Measurements from ENCODE around the gene IRS2. TPM values are rescaled to one million over a fixed set of nuclear protein-coding genes. Genes with fewer than 3 reads are reported as not detected.

The IRS2 gene
- total and polyA plus RNA-seq, 2 of the 8 experiments (the other 6 are each of a cell fraction or from before 2014, with no cell fraction given) = 2.6 to 17.0 TPM

DNA sequence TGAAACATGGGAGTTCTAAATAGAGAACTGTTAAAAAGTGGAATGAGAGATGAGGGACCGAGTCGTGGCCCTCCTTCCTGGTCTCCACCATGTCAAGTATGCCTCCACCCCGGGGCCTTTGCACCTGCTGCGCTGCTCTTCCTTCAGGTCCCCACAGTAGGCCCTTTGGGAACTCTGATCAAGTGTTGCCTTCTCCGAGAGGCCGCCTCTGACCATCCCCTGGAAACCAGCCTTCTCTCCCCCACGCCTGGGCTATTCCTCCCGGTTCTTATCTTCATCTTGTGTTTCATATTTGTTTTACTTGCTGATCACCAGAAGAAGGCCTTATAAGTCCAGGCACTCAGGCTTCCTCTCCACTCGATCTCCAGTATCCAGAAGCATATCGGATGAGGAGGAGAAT, 40.0 kb downstream of the IRS2 start:
- H3K4me2 ChIP-seq (ENCODE audit: insufficient read depth in 1 of 2, low read depth in 2 of 2, low read length in 2 of 2) = no peak overlapping the region
- H3K4ac ChIP-seq (replicated peaks; ENCODE audit: insufficient read length, low read depth, low read length) = no peak overlapping the region
- H4K20me1 ChIP-seq (replicated peaks in 1 of 2; ENCODE audit: control insufficient read depth in 1 of 2, insufficient read depth in 2 of 2, low read length in 2 of 2) = no peaks in the 10 kb centered on the region
- ChIA-PET POLR2A (ENCODE audit: partially characterized antibody) (no interaction called here), CTCF (ENCODE audit: partially characterized antibody) (interaction anchor here (0.8 to 1.2 kb wide), 3 partner anchors 12 to 831 kb away, joined by 3 to 4 read pairs (median 4); no protein-coding TSS in a partner anchor)
- no peak overlapping the region for H3K9ac ChIP-seq (replicated peaks in 1 of 4; ENCODE audit: extremely low read depth in 1 of 4, low read depth in 3 of 4, low read length in 3 of 4)
- WGBS, 2 experiments (ENCODE audit: extremely low coverage in 1 of 2, insufficient coverage in 1 of 2, insufficient read length in 1 of 2, insufficient replicate concordance in 2 of 2, low coverage in 1 of 2, low lambda C conversion rate in 2 of 2, missing lambda C conversion rate in 1 of 2) = 93% methylated on average over 10 of the region's 10 CpGs; no CpG with 5 or more reads in 1 of the 2 experiments
- no peak overlapping the region for H2AK5ac ChIP-seq (ENCODE audit: low read depth, low read length)
- H2BK20ac ChIP-seq (ENCODE audit: low read length) = no peak overlapping the region
- no peak overlapping the region for H2BK15ac ChIP-seq (ENCODE audit: low read length)
- DNase-seq (ENCODE audit: low read depth in 1 of 2, low spot score in 2 of 2) = no peak
- H3K23me2 ChIP-seq (ENCODE audit: low read depth, low read length) = no peaks in the 10 kb centered on the region; the same call in 1 of the 2 replicates
- H2AFZ ChIP-seq (ENCODE audit: low read length) = no peak overlapping the region
- H3K9me3 ChIP-seq (ENCODE audit: insufficient read depth in 2 of 2, low read depth in 1 of 2, low read length in 1 of 2) = no peaks in the 10 kb centered on the region
- TF ChIP-seq BCL11A (IDR thresholded peaks at IDR 0.05; ENCODE audit: low read depth in 2 of 2, low read length in 2 of 2) (no peak), CEBPB (IDR thresholded peaks at IDR 0.05; ENCODE audit: low read depth, low read length) (no peak), EP300 (IDR thresholded peaks at IDR 0.05; ENCODE audit: borderline replicate concordance in 1 of 2, low read depth in 2 of 2, low read length in 2 of 2) (no peak), POLR2AphosphoS5 (IDR thresholded peaks at IDR 0.05; ENCODE audit: low read depth, low read length) (no peak), FOSL1 (IDR thresholded peaks at IDR 0.05; ENCODE audit: insufficient read depth, low read depth, low read length) (no peak)
- H4K5ac ChIP-seq (ENCODE audit: insufficient read length, low read depth, low read length) = no peak overlapping the region
- H4K91ac ChIP-seq (replicated peaks; ENCODE audit: insufficient read length, low read length) = no peak overlapping the region
- H3K56ac ChIP-seq (replicated peaks; ENCODE audit: insufficient read length, low read depth, low read length) = no peak overlapping the region
- H3K4me3 ChIP-seq (ENCODE audit: extremely low read depth in 1 of 4, insufficient read depth in 2 of 4, low read depth in 3 of 4, low read length in 4 of 4) = no peak overlapping the region
- no peak overlapping the region for H2BK120ac ChIP-seq (replicated peaks; ENCODE audit: low read depth, low read length)
- H4K8ac ChIP-seq (ENCODE audit: extremely low read depth, insufficient read depth, low read length) = no peak overlapping the region
- no peak overlapping the region for H2BK5ac ChIP-seq (ENCODE audit: low read depth, low read length)
- FAIRE-seq = no peak
- H3K14ac ChIP-seq (ENCODE audit: insufficient read length) = no peak overlapping the region
- no peak overlapping the region for H3K27ac ChIP-seq (ENCODE audit: low read depth, low read length)
- no peak overlapping the region for H2BK12ac ChIP-seq (ENCODE audit: low read depth, low read length)
- H3K18ac ChIP-seq (ENCODE audit: extremely low read depth, low read length) = no peak overlapping the region
- no peaks in the 10 kb centered on the region for H3K36me3 ChIP-seq (ENCODE audit: control insufficient read depth in 2 of 4, insufficient read depth in 4 of 4, low read length in 3 of 4)
- H3K79me2 ChIP-seq (ENCODE audit: control insufficient read depth in 1 of 2, insufficient read depth in 2 of 2, low read length in 2 of 2) = no peaks in the 10 kb centered on the region
- no peaks in the 10 kb centered on the region for H3K79me1 ChIP-seq (ENCODE audit: low read depth, low read length)
- H3K23ac ChIP-seq (ENCODE audit: insufficient read length) = no peak overlapping the region
- no peaks in the 10 kb centered on the region for H3K27me3 ChIP-seq (replicated peaks in 1 of 4; ENCODE audit: control insufficient read depth in 3 of 4, extremely low read depth in 1 of 4, insufficient read depth in 3 of 4, low read length in 3 of 4)
- H3K4me1 ChIP-seq (replicated peaks in 1 of 4; ENCODE audit: control insufficient read depth in 3 of 4, insufficient read depth in 4 of 4, low read length in 3 of 4) = no peaks in the 10 kb centered on the region; a peak in 1 of 7 replicates

All from H1 (cell line).